ENCODE results near the gene PRKAG1. TPM values are rescaled to one million over a fixed set of nuclear protein-coding genes. Genes with fewer than 3 reads are reported as not detected.
A peak's percentile ranks its signal among the peaks of the same experiment; 100 is the strongest.

PRKAG1 gene
- total and polyA plus RNA-seq, 8 donors: 48.4 to 81.8 (median 78.3) TPM

- Histone ChIP-seq H3K4me3 (peak overlapping the region; percentile 68 to 83), H3K36me3 (peaks cover 5 to 43% of the 10 kb centered on the region in 2 donors), H3K27me3 (no peaks in the 10 kb centered on the region), H3K9me3 (no peaks in the 10 kb centered on the region), H3K4me1 (peaks cover 8 to 33% of the 10 kb centered on the region in 2 donors), H3K27ac (peak overlapping the region; percentile 87 to 98)
- ATAC-seq (peak; percentile 2), DNase-seq (no peak)
- TF ChIP-seq, protein P1, sequence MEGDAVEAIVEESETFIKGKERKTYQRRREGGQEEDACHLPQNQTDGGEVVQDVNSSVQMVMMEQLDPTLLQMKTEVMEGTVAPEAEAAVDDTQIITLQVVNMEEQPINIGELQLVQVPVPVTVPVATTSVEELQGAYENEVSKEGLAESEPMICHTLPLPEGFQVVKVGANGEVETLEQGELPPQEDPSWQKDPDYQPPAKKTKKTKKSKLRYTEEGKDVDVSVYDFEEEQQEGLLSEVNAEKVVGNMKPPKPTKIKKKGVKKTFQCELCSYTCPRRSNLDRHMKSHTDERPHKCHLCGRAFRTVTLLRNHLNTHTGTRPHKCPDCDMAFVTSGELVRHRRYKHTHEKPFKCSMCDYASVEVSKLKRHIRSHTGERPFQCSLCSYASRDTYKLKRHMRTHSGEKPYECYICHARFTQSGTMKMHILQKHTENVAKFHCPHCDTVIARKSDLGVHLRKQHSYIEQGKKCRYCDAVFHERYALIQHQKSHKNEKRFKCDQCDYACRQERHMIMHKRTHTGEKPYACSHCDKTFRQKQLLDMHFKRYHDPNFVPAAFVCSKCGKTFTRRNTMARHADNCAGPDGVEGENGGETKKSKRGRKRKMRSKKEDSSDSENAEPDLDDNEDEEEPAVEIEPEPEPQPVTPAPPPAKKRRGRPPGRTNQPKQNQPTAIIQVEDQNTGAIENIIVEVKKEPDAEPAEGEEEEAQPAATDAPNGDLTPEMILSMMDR (IDR thresholded peaks at IDR 0.05): no peak
- intact Hi-C loops (cut with DNase I): no loop called here
Measured at GRCh38 chr12:49019443-49020324, 1.1 kb upstream of the PRKAG1 start.

- peak overlapping the region; percentile 87 to 98 for H3K27ac ChIP-seq
- intact Hi-C loops (cut with DNase I): no loop called here
- TF ChIP-seq, protein P1 (IDR thresholded peaks at IDR 0.05): no peak
- no peaks in the 10 kb centered on the region for H3K27me3 ChIP-seq
- H3K9me3 ChIP-seq: no peaks in the 10 kb centered on the region
- peak overlapping the region; percentile 68 to 83 for H3K4me3 ChIP-seq
- peaks cover 1 to 37% of the 10 kb centered on the region in 2 donors for H3K36me3 ChIP-seq
- no peak for DNase-seq
- peak; percentile 6 for ATAC-seq
- H3K4me1 ChIP-seq: peaks cover 8 to 33% of the 10 kb centered on the region in 2 donors
Measured at GRCh38 chr12:49019120-49019430, 499 bp upstream of the PRKAG1 start.

DNA sequence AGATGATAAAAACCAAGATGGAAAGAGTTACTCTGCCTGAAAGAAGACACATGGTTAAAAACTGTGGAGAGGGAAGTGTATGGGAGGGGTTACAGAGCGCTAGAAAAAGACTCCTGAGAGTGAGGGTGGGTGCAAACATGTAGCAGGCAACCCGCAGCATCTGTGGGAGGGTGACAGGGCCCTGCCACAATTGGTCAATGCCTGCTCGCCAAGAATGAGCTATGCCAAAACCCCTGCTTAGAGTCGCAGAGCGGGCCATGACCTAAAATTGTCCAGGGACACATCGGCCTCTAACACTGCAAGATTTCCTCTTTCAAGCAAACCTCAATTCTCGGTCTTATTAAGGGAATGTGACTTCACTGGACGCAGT, 700 bp downstream of the PRKAG1 start:
- H3K4me3 ChIP-seq: peak overlapping the region; percentile 68 to 83
- TF ChIP-seq, protein P1 (IDR thresholded peaks at IDR 0.05): no peak
- H3K27ac ChIP-seq: peak overlapping the region; percentile 87 to 98
- H3K4me1 ChIP-seq: peaks cover 8 to 33% of the 10 kb centered on the region in 2 donors
- peaks cover 0 to 27% of the 10 kb centered on the region in 2 donors for H3K36me3 ChIP-seq
- no peaks in the 10 kb centered on the region for H3K9me3 ChIP-seq
- peak; percentile 12 for ATAC-seq
- no peak for DNase-seq
- no peaks in the 10 kb centered on the region for H3K27me3 ChIP-seq
- intact Hi-C loops (cut with DNase I): no loop called here

DNA sequence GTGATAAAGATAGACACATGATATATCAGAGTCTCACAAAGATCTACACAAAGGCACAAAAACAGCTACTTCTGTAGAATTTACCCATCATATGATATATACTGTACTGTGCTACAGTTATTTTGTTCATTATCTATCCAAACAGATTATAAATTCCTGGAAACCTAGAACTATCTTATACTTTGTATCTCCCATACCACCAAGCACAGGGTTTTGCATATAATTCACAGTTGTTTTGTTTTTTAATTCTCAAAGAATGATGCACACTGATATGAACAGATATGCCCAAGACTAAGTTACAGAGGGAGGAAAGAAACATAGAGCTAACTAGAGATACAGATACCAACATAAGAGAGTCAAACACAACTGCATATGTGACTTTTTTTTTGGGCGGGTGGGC, 3.4 kb downstream of the PRKAG1 start:
- intact Hi-C loops (cut with DNase I): no loop called here
- Histone ChIP-seq H3K4me3 (no peak overlapping the region), H3K27me3 (no peaks in the 10 kb centered on the region), H3K4me1 (peaks cover 8 to 32% of the 10 kb centered on the region in 2 donors), H3K27ac (no peak overlapping the region), H3K9me3 (no peaks in the 10 kb centered on the region), H3K36me3 (peaks cover 0 to 30% of the 10 kb centered on the region in 2 donors)
- ATAC-seq (no peak), DNase-seq (no peak)
- TF ChIP-seq, protein P1 (IDR thresholded peaks at IDR 0.05): no peak

- no peak for DNase-seq
- H3K9me3 ChIP-seq: no peaks in the 10 kb centered on the region
- intact Hi-C loops (cut with DNase I): no loop called here
- TF ChIP-seq, protein P1 (IDR thresholded peaks at IDR 0.05): no peak
- ATAC-seq: no peak
- no peak overlapping the region for H3K27ac ChIP-seq
- peaks cover 8 to 25% of the 10 kb centered on the region in 2 donors for H3K4me1 ChIP-seq
- peaks cover 0 to 36% of the 10 kb centered on the region in 2 donors for H3K36me3 ChIP-seq
- H3K4me3 ChIP-seq: no peak overlapping the region
- no peaks in the 10 kb centered on the region for H3K27me3 ChIP-seq
Measured at GRCh38 chr12:49014547-49014946, 4.0 kb downstream of the PRKAG1 start.

Measured in left lung (tissue), 10 donors.